Measurements from ENCODE around the gene ELOVL6.
A peak's percentile ranks its signal among the peaks of the same experiment; 100 is the strongest.
"Not testable (repeated sequence)": the region's sequence is repeated elsewhere in the genome, so short reads cannot be mapped to it uniquely, and the experiment has no call there.

Gene ELOVL6

GRCh38 chr4:110193822-110194761 is 4.3 kb downstream of the ELOVL6 start:
- Histone ChIP-seq H3K27me3 (ENCODE audit: low read depth, low read length) (no peaks in the 10 kb centered on the region), H2AFZ (ENCODE audit: low read depth, low read length) (no peak overlapping the region)

GRCh38 chr4:110193287-110193686 is 5.1 kb downstream of the ELOVL6 start:
- not testable (repeated sequence) for H3K27me3 ChIP-seq (ENCODE audit: low read depth, low read length); H3K9me3 ChIP-seq (ENCODE audit: insufficient read depth, low read length); H3K36me3 ChIP-seq (replicated peaks; ENCODE audit: low read depth, low read length); H2AFZ ChIP-seq (ENCODE audit: low read depth, low read length); H3K4me3 ChIP-seq (ENCODE audit: low read length); H4K20me1 ChIP-seq (ENCODE audit: insufficient read depth, low read length)
- peak overlapping the region; percentile 92 for H3K27ac ChIP-seq (ENCODE audit: low read length)
- peak overlapping the region; percentile 46; the same call in 1 of the 2 replicates for H3K9ac ChIP-seq (ENCODE audit: low read length)
- peaks cover 32% of the 10 kb centered on the region for H3K4me1 ChIP-seq (ENCODE audit: low read length)
- H3K4me2 ChIP-seq (ENCODE audit: low read length) = peak overlapping the region; percentile 65
- H3K79me2 ChIP-seq (ENCODE audit: low read length) = peaks cover 39% of the 10 kb centered on the region

More at GRCh38 chr4:110193822-110194761, 4.3 kb downstream of the ELOVL6 start:
- Histone ChIP-seq H3K4me2 (ENCODE audit: low read length) (peak overlapping the region; percentile 65), H3K4me3 (ENCODE audit: low read length) (peak overlapping the region; percentile 52), H4K20me1 (ENCODE audit: insufficient read depth, low read length) (no peaks in the 10 kb centered on the region), H3K79me2 (ENCODE audit: low read length) (peaks cover 39% of the 10 kb centered on the region), H3K27ac (ENCODE audit: low read length) (peak overlapping the region; percentile 92), H3K9ac (ENCODE audit: low read length) (peak overlapping the region; percentile 75), H3K36me3 (replicated peaks; ENCODE audit: low read depth, low read length) (peaks cover 8% of the 10 kb centered on the region), H3K9me3 (ENCODE audit: insufficient read depth, low read length) (no peaks in the 10 kb centered on the region), H3K4me1 (ENCODE audit: low read length) (peaks cover 33% of the 10 kb centered on the region)
- TF ChIP-seq EZH2phosphoT487 (IDR thresholded peaks at IDR 0.05; ENCODE audit: low read depth) (no peak), CTCF (IDR thresholded peaks at IDR 0.05; ENCODE audit: low read depth, low read length) (no peak)

- no peak overlapping the region for H3K4me2 ChIP-seq (ENCODE audit: low read length)
- H3K4me3 ChIP-seq (ENCODE audit: low read length) = no peak overlapping the region
- no peaks in the 10 kb centered on the region for H4K20me1 ChIP-seq (ENCODE audit: insufficient read depth, low read length)
- peaks cover 11% of the 10 kb centered on the region for H3K36me3 ChIP-seq (replicated peaks; ENCODE audit: low read depth, low read length)
- H3K79me2 ChIP-seq (ENCODE audit: low read length) = peaks cover 17% of the 10 kb centered on the region
- H3K9me3 ChIP-seq (ENCODE audit: insufficient read depth, low read length) = no peaks in the 10 kb centered on the region
- TF ChIP-seq EZH2phosphoT487 (IDR thresholded peaks at IDR 0.05; ENCODE audit: low read depth) (no peak), CTCF (IDR thresholded peaks at IDR 0.05; ENCODE audit: low read depth, low read length) (no peak)
- H3K9ac ChIP-seq (ENCODE audit: low read length) = no peak overlapping the region
- H2AFZ ChIP-seq (ENCODE audit: low read depth, low read length) = no peak overlapping the region
- peaks cover 26% of the 10 kb centered on the region for H3K4me1 ChIP-seq (ENCODE audit: low read length)
- H3K27me3 ChIP-seq (ENCODE audit: low read depth, low read length) = no peaks in the 10 kb centered on the region
- H3K27ac ChIP-seq (ENCODE audit: low read length) = no peak overlapping the region
Observed at GRCh38 chr4:110190249-110190648, 8.2 kb downstream of the ELOVL6 start.

- Histone ChIP-seq H3K79me2 (ENCODE audit: low read length) (peaks cover 5% of the 10 kb centered on the region), H3K4me1 (ENCODE audit: low read length) (peaks cover 14% of the 10 kb centered on the region), H3K4me2 (ENCODE audit: low read length) (no peak overlapping the region), H4K20me1 (ENCODE audit: insufficient read depth, low read length) (0 out of 2 replicates have a peak, but pooled peaks cover 3% of the 10 kb centered on the region), H3K4me3 (ENCODE audit: low read length) (no peak overlapping the region), H2AFZ (ENCODE audit: low read depth, low read length) (no peak overlapping the region), H3K27me3 (ENCODE audit: low read depth, low read length) (no peaks in the 10 kb centered on the region), H3K9me3 (ENCODE audit: insufficient read depth, low read length) (no peaks in the 10 kb centered on the region), H3K27ac (ENCODE audit: low read length) (no peak overlapping the region), H3K9ac (ENCODE audit: low read length) (no peak overlapping the region), H3K36me3 (replicated peaks; ENCODE audit: low read depth, low read length) (peaks cover 11% of the 10 kb centered on the region)
- no peak for TF ChIP-seq CTCF (IDR thresholded peaks at IDR 0.05; ENCODE audit: low read depth, low read length)
- TF ChIP-seq EZH2phosphoT487 (IDR thresholded peaks at IDR 0.05; ENCODE audit: low read depth) = no peak
Observed at GRCh38 chr4:110188113-110188512, 10.3 kb downstream of the ELOVL6 start.

Measured in OCI-LY3 (cell line).